Measurements from ENCODE around the gene ACTA2. TPM values are rescaled to one million over a fixed set of nuclear protein-coding genes. Genes with fewer than 3 reads are reported as not detected.

The ACTA2 gene
- total RNA-seq, 4 donors from 2014 or later: 5,887 to 9,086 (median 7,887) TPM

DNA sequence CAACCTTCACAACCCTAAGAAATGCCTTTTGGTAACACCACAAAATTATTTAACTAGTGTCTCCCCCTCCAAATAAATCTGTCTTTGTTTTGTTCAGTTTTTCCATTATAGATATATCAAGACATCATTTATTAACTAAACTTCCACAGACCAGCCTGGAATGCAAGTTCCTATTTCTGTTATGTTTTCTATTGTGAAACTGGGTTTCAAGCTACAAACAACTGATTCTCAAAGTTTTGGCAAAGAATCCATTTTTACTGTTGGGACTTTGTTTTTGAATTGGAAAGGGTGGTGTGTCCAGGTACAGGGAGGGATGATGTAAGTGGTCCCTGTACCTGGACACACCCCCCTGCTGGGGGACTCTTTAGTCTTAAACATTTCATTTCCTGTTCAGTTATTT, 36.3 kb downstream of the ACTA2 start:
- Histone ChIP-seq H3K27ac (no peak overlapping the region), H3K36me3 (no peaks in the 10 kb centered on the region), H3K4me1 (peaks cover 3 to 33% (median 11%) of the 10 kb centered on the region in 3 donors), H3K4me3 (no peak overlapping the region), H3K27me3 (no peaks in the 10 kb centered on the region), H3K9me3 (no peaks in the 10 kb centered on the region)
- ATAC-seq: no peak
- TF ChIP-seq CTCF (IDR thresholded peaks at IDR 0.05) (no peak), EP300 (IDR thresholded peaks at IDR 0.05) (no peak), POLR2A (IDR thresholded peaks at IDR 0.05) (no peak), POLR2AphosphoS5 (IDR thresholded peaks at IDR 0.05) (no peak)

- no peak overlapping the region for H3K4me3 ChIP-seq
- no peak for ATAC-seq
- TF ChIP-seq POLR2AphosphoS5 (IDR thresholded peaks at IDR 0.05): no peak
- TF ChIP-seq EP300 (IDR thresholded peaks at IDR 0.05): no peak
- no peak for TF ChIP-seq POLR2A (IDR thresholded peaks at IDR 0.05)
- TF ChIP-seq CTCF (IDR thresholded peaks at IDR 0.05): no peak
- 74 to 88% methylated on average over 2 of the region's 2 CpGs for WGBS, 2 donors (ENCODE audit: low coverage in 1 of 2)
- H3K27ac ChIP-seq: no peak overlapping the region
- H3K27me3 ChIP-seq: no peaks in the 10 kb centered on the region
- H3K9me3 ChIP-seq: no peaks in the 10 kb centered on the region
- H3K4me1 ChIP-seq: peaks cover 3 to 28% (median 7%) of the 10 kb centered on the region in 3 donors
- no peaks in the 10 kb centered on the region for H3K36me3 ChIP-seq
Observed at GRCh38 chr10:88915781-88916180, 36.8 kb downstream of the ACTA2 start.

DNA sequence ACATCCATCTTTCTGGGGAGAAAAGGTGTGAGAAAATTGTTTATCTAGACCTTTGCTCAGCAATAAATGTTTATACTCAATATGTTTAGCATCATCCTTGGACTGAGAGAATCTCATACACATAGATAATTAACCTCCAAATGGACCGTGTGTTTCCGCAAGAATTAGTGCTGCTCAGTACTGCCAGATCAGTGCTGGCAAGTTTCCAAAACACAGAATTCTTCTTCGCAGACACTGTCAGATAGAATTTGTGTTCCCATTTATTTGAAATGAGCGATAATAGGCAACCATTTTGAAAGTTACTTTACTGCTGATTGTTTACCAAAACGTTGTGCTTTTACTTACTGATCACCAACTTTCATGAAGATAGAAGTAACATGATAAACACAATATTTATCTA, 38.8 kb downstream of the ACTA2 start:
- WGBS, 2 donors (ENCODE audit: low coverage in 1 of 2): 46 to 52% methylated on average over 5 of the region's 5 CpGs

DNA sequence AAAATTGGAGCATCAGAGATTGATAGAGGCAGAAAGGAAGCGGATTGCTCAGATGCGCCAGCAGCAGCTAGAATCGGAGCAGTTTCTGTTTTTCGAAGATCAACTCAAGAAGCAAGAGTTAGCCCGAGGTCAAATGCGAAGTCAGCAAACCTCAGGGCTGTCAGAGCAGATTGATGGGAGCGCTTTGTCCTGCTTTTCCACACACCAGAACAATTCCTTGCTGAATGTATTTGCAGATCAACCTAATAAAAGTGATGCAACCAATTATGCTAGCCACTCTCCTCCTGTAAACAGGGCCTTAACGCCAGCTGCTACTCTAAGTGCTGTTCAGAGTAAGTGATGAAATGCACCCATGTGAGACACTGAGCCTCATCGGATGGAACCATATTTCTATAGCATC, 39.4 kb downstream of the ACTA2 start:
- H3K27me3 ChIP-seq: no peaks in the 10 kb centered on the region
- H3K4me3 ChIP-seq: no peak overlapping the region
- peaks cover 0 to 11% (median 0%) of the 10 kb centered on the region in 3 donors for H3K4me1 ChIP-seq
- H3K27ac ChIP-seq: peak overlapping the region in 3 of 4 donors; percentile 13 to 64 (median 60)
- WGBS, 2 donors (ENCODE audit: low coverage in 1 of 2): 43 to 82% methylated on average over 6 to 7 of the region's 9 CpGs
- no peaks in the 10 kb centered on the region for H3K36me3 ChIP-seq
- ATAC-seq: peak; percentile 77
- H3K9me3 ChIP-seq: no peaks in the 10 kb centered on the region
- TF ChIP-seq POLR2AphosphoS5 (IDR thresholded peaks at IDR 0.05) (peak; percentile 20), CTCF (IDR thresholded peaks at IDR 0.05) (no peak), POLR2A (IDR thresholded peaks at IDR 0.05) (no peak)

More for the DNA sequence above, 38.8 kb downstream of the ACTA2 start:
- Histone ChIP-seq H3K36me3 (no peaks in the 10 kb centered on the region), H3K4me3 (no peak overlapping the region), H3K4me1 (peaks cover 0 to 11% (median 0%) of the 10 kb centered on the region in 3 donors), H3K27me3 (no peaks in the 10 kb centered on the region), H3K27ac (peak overlapping the region in 2 of 4 donors; percentile 13 to 64), H3K9me3 (no peaks in the 10 kb centered on the region)
- ATAC-seq: no peak
- TF ChIP-seq EP300 (IDR thresholded peaks at IDR 0.05) (no peak), POLR2AphosphoS5 (IDR thresholded peaks at IDR 0.05) (no peak), CTCF (IDR thresholded peaks at IDR 0.05) (no peak), POLR2A (IDR thresholded peaks at IDR 0.05) (no peak)

DNA sequence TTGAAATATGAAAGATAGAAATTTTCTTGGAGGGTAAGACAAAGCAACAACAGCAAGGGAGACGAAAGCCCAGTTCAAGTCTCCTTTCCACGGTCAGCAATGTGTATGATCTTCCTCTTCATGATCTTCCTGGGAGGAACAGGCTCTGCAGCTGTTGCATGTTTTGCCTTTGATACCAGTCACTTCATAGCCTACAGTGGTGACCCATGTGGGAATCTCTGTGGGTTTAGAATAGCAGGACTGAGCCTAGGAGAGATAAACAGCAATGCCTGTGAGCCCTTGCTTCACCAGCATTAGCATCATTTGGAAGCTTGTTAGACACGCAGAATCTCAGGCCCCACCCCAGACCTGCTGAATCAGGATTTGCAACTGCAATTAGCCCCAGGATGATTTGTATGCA, 40.7 kb downstream of the ACTA2 start:
- ATAC-seq: no peak
- Histone ChIP-seq H3K27ac (no peak overlapping the region), H3K4me1 (peaks cover 0 to 11% (median 0%) of the 10 kb centered on the region in 3 donors), H3K9me3 (no peaks in the 10 kb centered on the region), H3K36me3 (no peaks in the 10 kb centered on the region), H3K27me3 (no peaks in the 10 kb centered on the region), H3K4me3 (no peak overlapping the region)
- TF ChIP-seq EP300 (IDR thresholded peaks at IDR 0.05) (no peak), CTCF (IDR thresholded peaks at IDR 0.05) (no peak), POLR2A (IDR thresholded peaks at IDR 0.05) (no peak), POLR2AphosphoS5 (IDR thresholded peaks at IDR 0.05) (no peak)
- 88 to 97% methylated on average over 2 to 3 of the region's 3 CpGs for WGBS, 2 donors (ENCODE audit: low coverage in 1 of 2)
